ENCODE measurements around the gene PRR5. TPM values are rescaled to one million over a fixed set of nuclear protein-coding genes. Genes with fewer than 3 reads are reported as not detected.
"Not testable (repeated sequence)": the region's sequence is repeated elsewhere in the genome, so short reads cannot be mapped to it uniquely, and the experiment has no call there.

PRR5 gene
- total and polyA plus RNA-seq, 7 donors: 0.48 to 2.9 (median 1.6) TPM

DNA sequence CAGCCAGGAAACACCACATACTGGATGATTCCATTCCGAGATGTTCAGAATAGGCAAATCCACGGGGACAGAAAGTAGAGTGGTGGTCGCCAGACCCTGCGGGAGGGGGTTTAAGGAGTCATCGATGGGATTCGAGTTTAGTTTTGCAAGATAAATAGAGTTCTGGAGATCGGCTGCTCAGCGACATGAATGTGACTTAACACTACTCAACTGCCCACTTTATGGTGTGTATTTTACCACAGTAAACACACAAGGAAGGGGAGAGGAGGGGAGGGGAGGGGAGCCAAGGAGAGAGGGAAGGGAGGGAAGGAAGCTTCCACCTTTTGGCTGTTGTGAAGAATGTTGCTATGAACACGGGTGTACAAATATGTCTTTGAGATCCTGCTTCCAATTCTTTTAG is 39.9 kb downstream of the PRR5 start:
- 64 to 70% (median 65%) methylated on average over 9 of the region's 9 CpGs for WGBS, 3 donors
- Histone ChIP-seq H3K4me3 (no peak overlapping the region), H3K4me1 (no peaks in the 10 kb centered on the region), H3K9me3 (no peaks in the 10 kb centered on the region), H3K36me3 (ENCODE audit: insufficient read depth in 1 of 2, low read depth in 1 of 2) (no peaks in the 10 kb centered on the region), H3K27me3 (ENCODE audit: insufficient read depth in 3 of 3, low read length in 2 of 3) (peaks cover 0 to 27% (median 8%) of the 10 kb centered on the region in 3 donors), H3K27ac (no peak overlapping the region)
- intact Hi-C loops (cut with DNase I): no loop called here
- TF ChIP-seq, protein P1, sequence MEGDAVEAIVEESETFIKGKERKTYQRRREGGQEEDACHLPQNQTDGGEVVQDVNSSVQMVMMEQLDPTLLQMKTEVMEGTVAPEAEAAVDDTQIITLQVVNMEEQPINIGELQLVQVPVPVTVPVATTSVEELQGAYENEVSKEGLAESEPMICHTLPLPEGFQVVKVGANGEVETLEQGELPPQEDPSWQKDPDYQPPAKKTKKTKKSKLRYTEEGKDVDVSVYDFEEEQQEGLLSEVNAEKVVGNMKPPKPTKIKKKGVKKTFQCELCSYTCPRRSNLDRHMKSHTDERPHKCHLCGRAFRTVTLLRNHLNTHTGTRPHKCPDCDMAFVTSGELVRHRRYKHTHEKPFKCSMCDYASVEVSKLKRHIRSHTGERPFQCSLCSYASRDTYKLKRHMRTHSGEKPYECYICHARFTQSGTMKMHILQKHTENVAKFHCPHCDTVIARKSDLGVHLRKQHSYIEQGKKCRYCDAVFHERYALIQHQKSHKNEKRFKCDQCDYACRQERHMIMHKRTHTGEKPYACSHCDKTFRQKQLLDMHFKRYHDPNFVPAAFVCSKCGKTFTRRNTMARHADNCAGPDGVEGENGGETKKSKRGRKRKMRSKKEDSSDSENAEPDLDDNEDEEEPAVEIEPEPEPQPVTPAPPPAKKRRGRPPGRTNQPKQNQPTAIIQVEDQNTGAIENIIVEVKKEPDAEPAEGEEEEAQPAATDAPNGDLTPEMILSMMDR (IDR thresholded peaks at IDR 0.05): no peak
- ATAC-seq (no peak), DNase-seq (no peak)

DNA sequence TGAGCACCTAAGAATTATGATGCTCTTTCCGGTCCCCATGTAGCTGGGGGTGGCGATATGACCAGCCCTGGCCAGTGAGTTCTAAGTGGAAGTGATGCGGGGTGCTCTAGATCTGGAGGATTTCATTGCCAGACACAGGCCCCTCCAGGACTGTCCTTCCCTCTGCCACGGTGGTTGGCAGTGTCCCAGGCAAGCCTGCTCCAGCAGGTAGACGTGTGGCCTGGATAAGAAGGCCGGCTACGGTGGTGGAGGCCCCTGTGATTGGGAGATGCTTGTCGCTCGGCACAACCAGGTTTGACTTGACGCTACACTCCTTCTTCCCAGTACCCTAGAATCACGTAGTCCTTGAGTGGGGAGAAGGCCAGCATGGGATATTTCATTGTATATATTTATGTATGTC is 41.2 kb downstream of the PRR5 start:
- Histone ChIP-seq H3K27me3 (ENCODE audit: insufficient read depth in 3 of 3, low read length in 2 of 3) (peaks cover 0 to 15% (median 7%) of the 10 kb centered on the region in 3 donors), H3K36me3 (ENCODE audit: insufficient read depth in 1 of 2, low read depth in 1 of 2) (no peaks in the 10 kb centered on the region), H3K9me3 (no peaks in the 10 kb centered on the region), H3K4me3 (no peak overlapping the region), H3K27ac (no peak overlapping the region), H3K4me1 (no peaks in the 10 kb centered on the region)
- ATAC-seq: no peak
- WGBS, 3 donors: 79 to 82% (median 80%) methylated on average over 11 of the region's 11 CpGs
- DNase-seq: no peak
- intact Hi-C loops (cut with DNase I): no loop called here
- TF ChIP-seq, protein P1 (IDR thresholded peaks at IDR 0.05): no peak

DNA sequence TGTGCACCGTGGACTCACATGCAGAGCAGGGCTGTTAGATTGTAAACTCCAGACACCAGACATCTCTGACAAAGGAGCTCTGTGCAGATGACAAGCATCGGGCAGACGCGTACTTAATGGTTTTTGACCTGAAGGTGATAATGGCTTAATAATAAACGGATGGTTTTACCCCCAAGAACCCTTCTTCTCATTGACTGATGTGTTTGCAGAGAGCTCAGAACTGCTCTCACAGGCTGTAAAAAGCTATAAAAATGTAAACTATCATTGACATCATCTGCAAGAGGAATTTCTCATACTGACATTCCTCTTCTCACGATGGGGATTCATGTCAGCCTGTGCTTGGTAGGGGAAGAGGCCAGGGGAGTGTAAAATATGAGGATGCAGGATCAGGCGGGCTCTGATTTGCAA is 41.8 kb downstream of the PRR5 start:
- Histone ChIP-seq H3K27me3 (ENCODE audit: insufficient read depth in 3 of 3, low read length in 2 of 3) (peaks cover 0 to 9% (median 5%) of the 10 kb centered on the region in 3 donors), H3K27ac (no peak overlapping the region), H3K4me3 (no peak overlapping the region), H3K36me3 (ENCODE audit: insufficient read depth in 1 of 2, low read depth in 1 of 2) (no peaks in the 10 kb centered on the region), H3K4me1 (no peaks in the 10 kb centered on the region), H3K9me3 (no peaks in the 10 kb centered on the region)
- intact Hi-C loops (cut with DNase I): no loop called here
- TF ChIP-seq, protein P1 (IDR thresholded peaks at IDR 0.05): no peak
- 30 to 38% (median 36%) methylated on average over 7 of the region's 7 CpGs for WGBS, 3 donors
- DNase-seq (no peak), ATAC-seq (no peak)

DNA sequence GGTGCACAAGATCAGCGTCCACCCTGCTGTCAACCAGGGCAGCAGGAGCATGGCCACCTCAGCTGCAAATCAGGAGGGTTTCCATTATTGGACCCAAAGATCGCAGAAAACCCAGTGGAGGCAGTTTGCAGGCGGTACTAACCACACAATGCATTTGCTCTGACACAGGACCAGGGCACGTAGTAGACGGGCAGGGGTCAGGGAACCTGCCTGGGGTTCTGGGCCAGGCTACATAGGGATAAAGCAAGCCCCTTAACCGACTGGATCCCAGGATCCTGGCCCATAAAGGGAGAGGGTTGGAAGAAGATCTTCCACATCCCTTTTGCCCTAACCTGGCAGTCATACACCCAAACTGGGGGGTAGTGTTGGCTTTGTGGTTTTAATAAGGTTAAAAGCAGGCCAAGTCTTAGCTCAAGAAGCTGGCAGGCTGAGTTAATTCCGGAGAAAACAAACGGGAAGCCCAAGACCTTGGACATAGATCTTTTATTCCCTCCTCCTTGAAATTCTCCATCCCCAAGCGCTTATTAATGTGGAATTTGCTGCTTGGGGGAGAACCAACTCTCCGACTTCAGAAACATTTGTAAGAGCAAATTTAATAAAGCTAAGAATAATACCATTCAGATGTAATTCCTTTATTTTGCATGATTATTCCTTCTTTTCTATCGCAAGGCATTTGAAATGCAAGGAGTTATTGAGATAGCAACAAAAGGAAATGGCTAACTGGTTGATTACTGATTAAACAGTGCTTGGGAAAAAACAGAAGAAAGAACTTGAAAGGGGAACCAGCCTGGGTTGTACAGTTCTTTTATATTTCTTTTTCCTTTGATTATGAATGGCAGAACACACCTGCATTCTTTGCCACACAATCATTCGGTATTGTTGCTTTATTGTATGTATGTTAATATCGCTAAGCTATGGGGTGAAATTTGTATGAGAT is 44.1 kb downstream of the PRR5 start:
- no peak overlapping the region for H3K4me3 ChIP-seq
- DNase-seq (no peak), ATAC-seq (no peak)
- intact Hi-C loops (cut with DNase I): no loop called here
- H3K36me3 ChIP-seq (ENCODE audit: insufficient read depth in 1 of 2, low read depth in 1 of 2): no peaks in the 10 kb centered on the region
- H3K27ac ChIP-seq: no peak overlapping the region
- no peaks in the 10 kb centered on the region for H3K9me3 ChIP-seq
- 56 to 65% (median 58%) methylated on average over 13 of the region's 13 CpGs for WGBS, 3 donors
- H3K27me3 ChIP-seq (ENCODE audit: insufficient read depth in 3 of 3, low read length in 2 of 3): peaks cover 2 to 15% (median 6%) of the 10 kb centered on the region in 3 donors
- no peaks in the 10 kb centered on the region for H3K4me1 ChIP-seq
- TF ChIP-seq, protein P1 (IDR thresholded peaks at IDR 0.05): no peak

DNA sequence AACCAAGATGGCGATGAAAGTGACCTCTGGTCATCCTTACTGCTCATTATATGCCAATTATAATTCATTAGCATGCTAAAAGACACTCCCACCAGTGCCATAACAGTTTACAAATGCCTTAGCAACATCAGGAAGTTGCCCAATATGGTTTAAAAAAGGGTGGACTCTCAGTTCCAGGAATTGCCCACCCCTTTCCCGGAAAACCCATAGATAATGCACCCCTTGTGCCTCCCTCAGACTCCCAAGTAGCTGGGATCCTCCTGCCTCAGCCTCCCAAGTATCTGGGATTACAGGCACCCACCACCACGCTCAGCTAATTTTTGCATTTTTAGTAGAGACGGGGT is 45.8 kb downstream of the PRR5 start:
- DNase-seq; intact Hi-C loops (cut with DNase I); ATAC-seq; H3K9me3 ChIP-seq; H3K4me3 ChIP-seq; H3K36me3 ChIP-seq (ENCODE audit: insufficient read depth in 1 of 2, low read depth in 1 of 2); H3K27ac ChIP-seq; H3K4me1 ChIP-seq: not testable (repeated sequence)
- peaks cover 2 to 32% (median 10%) of the 10 kb centered on the region in 3 donors for H3K27me3 ChIP-seq (ENCODE audit: insufficient read depth in 3 of 3, low read length in 2 of 3)
- 93 to 94% (median 94%) methylated on average over 4 of the region's 4 CpGs for WGBS, 3 donors

Measured in psoas muscle (tissue), 8 donors.